ENCODE results near the gene POU6F2. TPM values are rescaled to one million over a fixed set of nuclear protein-coding genes. Genes with fewer than 3 reads are reported as not detected.

POU6F2 gene
- total and polyA plus RNA-seq, 2 of the 4 experiments (the other 2 are of a cell fraction): not detected

- H2BK15ac ChIP-seq (ENCODE audit: low read depth, low read length): no peak overlapping the region
- intact Hi-C loops (cut with micrococcal nuclease): loop anchor here (10.0 kb wide), 1 partner anchor 250 kb away; no protein-coding TSS in a partner anchor
- no peak overlapping the region for H3K23ac ChIP-seq (ENCODE audit: low read depth, low read length)
- H2BK120ac ChIP-seq (ENCODE audit: low read depth, low read length): no peak overlapping the region
- in situ Hi-C loops (cut with MboI; ENCODE audit: low sequenced_read_pairs): no loop called here
- H3K79me1 ChIP-seq (ENCODE audit: low read depth in 1 of 2, low read length in 2 of 2): no peaks in the 10 kb centered on the region
- no peak overlapping the region for H2BK5ac ChIP-seq (ENCODE audit: low read depth, low read length, poor library complexity, severe bottlenecking)
- no peak overlapping the region for H4K91ac ChIP-seq (ENCODE audit: insufficient read depth, low read depth, low read length)
- H3K18ac ChIP-seq (ENCODE audit: low read depth, low read length): no peak overlapping the region
- H2AFZ ChIP-seq (replicated peaks; ENCODE audit: low read length, poor library complexity): no peak overlapping the region
- ChIA-PET CTCF (no interaction called here), POLR2A (ENCODE audit: unreplicated experiment) (no interaction called here)
- no peak overlapping the region for H4K5ac ChIP-seq (ENCODE audit: low read depth, low read length)
- TF ChIP-seq RCOR1 (IDR thresholded peaks at IDR 0.05; ENCODE audit: insufficient replicate concordance, low read length) (no peak), MAFK (IDR thresholded peaks at IDR 0.05; ENCODE audit: low read depth, low read length) (no peak), MXI1 (IDR thresholded peaks at IDR 0.05; ENCODE audit: borderline replicate concordance, low read depth, low read length) (no peak), CEBPB (IDR thresholded peaks at IDR 0.05; ENCODE audit: low read depth, low read length) (no peak), CHD1 (IDR thresholded peaks at IDR 0.05; ENCODE audit: low read depth, low read length) (no peak)
- TF ChIP-seq, protein P1, sequence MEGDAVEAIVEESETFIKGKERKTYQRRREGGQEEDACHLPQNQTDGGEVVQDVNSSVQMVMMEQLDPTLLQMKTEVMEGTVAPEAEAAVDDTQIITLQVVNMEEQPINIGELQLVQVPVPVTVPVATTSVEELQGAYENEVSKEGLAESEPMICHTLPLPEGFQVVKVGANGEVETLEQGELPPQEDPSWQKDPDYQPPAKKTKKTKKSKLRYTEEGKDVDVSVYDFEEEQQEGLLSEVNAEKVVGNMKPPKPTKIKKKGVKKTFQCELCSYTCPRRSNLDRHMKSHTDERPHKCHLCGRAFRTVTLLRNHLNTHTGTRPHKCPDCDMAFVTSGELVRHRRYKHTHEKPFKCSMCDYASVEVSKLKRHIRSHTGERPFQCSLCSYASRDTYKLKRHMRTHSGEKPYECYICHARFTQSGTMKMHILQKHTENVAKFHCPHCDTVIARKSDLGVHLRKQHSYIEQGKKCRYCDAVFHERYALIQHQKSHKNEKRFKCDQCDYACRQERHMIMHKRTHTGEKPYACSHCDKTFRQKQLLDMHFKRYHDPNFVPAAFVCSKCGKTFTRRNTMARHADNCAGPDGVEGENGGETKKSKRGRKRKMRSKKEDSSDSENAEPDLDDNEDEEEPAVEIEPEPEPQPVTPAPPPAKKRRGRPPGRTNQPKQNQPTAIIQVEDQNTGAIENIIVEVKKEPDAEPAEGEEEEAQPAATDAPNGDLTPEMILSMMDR (conservative IDR thresholded peaks at IDR 0.05; ENCODE audit: low read depth, low read length): no peak
- H3K4me2 ChIP-seq (ENCODE audit: low read depth, low read length): no peak overlapping the region
- BruUV-seq (replicated peaks): no TSS peak
- no peak overlapping the region for H4K8ac ChIP-seq (ENCODE audit: low read depth in 2 of 2, low read length in 2 of 2)
- H4K20me1 ChIP-seq (ENCODE audit: insufficient read depth, low read length): no peaks in the 10 kb centered on the region
- no peak overlapping the region for H2AK5ac ChIP-seq (ENCODE audit: low read depth, low read length)
- no peaks in the 10 kb centered on the region for H3K4me1 ChIP-seq (ENCODE audit: control insufficient read depth, insufficient read depth, low read length)
- no peak overlapping the region for H3K56ac ChIP-seq (ENCODE audit: extremely low read depth, insufficient read depth, low read length)
- no peak overlapping the region for H3K14ac ChIP-seq (replicated peaks; ENCODE audit: low read depth, low read length)
- 0% methylated on average over 1 of the region's 4 CpGs; no CpG with 5 or more reads in 1 of the 2 experiments for WGBS, 2 experiments (ENCODE audit: extremely low coverage in 2 of 2, insufficient read length in 1 of 2)
- no peak overlapping the region for H3K9ac ChIP-seq (ENCODE audit: low read depth, low read length)
- H3K4ac ChIP-seq (ENCODE audit: low read depth, low read length): no peak overlapping the region
- no peaks in the 10 kb centered on the region for H3K9me1 ChIP-seq (ENCODE audit: insufficient read depth, low read length)
- no peaks in the 10 kb centered on the region for H3K36me3 ChIP-seq (ENCODE audit: control insufficient read depth, insufficient read depth, low read length)
- H3K9me3 ChIP-seq (ENCODE audit: control insufficient read depth, insufficient read depth, low read length): no peaks in the 10 kb centered on the region
- no peaks in the 10 kb centered on the region for H3K27me3 ChIP-seq (ENCODE audit: control insufficient read depth, insufficient read depth, low read length)
- no peak overlapping the region for H3K4me3 ChIP-seq (ENCODE audit: insufficient read depth, low read depth, low read length)
- H3K27ac ChIP-seq (ENCODE audit: insufficient read depth, low read length): no peak overlapping the region
- dilution Hi-C loops (cut with HindIII; ENCODE audit: low sequenced_read_pairs, unreplicated experiment): no loop called here
- no peak for ATAC-seq (ENCODE audit: low read depth)
- no peak overlapping the region for H2AK9ac ChIP-seq (replicated peaks; ENCODE audit: low read depth, low read length, poor library complexity)
- H2BK20ac ChIP-seq (ENCODE audit: low read depth, low read length): no peak overlapping the region
- no peak for DNase-seq
These were observed 66.8 kb downstream of the POU6F2 start for GRCh38 chr7:39044489-39044888.

Data from IMR-90 (cell line).